Measurements from ENCODE around the gene STH. TPM values are rescaled to one million over a fixed set of nuclear protein-coding genes. Genes with fewer than 3 reads are reported as not detected.

Gene STH
- total RNA-seq, 1 experiment from 2014 or later: not detected

GRCh38 chr17:46023783-46024388 lies 24.8 kb downstream of the STH start:
- Histone ChIP-seq H3K4me3 (ENCODE audit: low read depth in 2 of 2, low read length in 2 of 2) (no peak overlapping the region), H3K27ac (ENCODE audit: low read length) (no peak overlapping the region), H3K9me3 (ENCODE audit: control insufficient read depth, insufficient read depth, low read depth, low read length) (no peaks in the 10 kb centered on the region), H3K36me3 (ENCODE audit: control insufficient read depth, insufficient read depth, low read length) (no peaks in the 10 kb centered on the region), H3K4me1 (ENCODE audit: control insufficient read depth, insufficient read depth, low read length) (no peaks in the 10 kb centered on the region), H3K27me3 (ENCODE audit: control insufficient read depth, insufficient read depth, low read length) (no peaks in the 10 kb centered on the region)
- DNase-seq (ENCODE audit: low read depth, low spot score) (no peak), ATAC-seq (no peak)
- ChIA-PET CTCF (no interaction called here), POLR2A (no interaction called here)
- TF ChIP-seq SIN3A (IDR thresholded peaks at IDR 0.05; ENCODE audit: borderline replicate concordance, insufficient read depth, low read depth, low read length) (no peak), TCF7L2 (IDR thresholded peaks at IDR 0.05; ENCODE audit: low read depth, low read length) (no peak), REST (IDR thresholded peaks at IDR 0.05; ENCODE audit: insufficient read depth in 1 of 2, low read depth in 2 of 2, low read length in 1 of 2) (no peak), CTCF (IDR thresholded peaks at IDR 0.05) (no peak), POLR2AphosphoS5 (IDR thresholded peaks at IDR 0.05; ENCODE audit: low read depth, low read length) (no peak)
- in situ Hi-C loops (cut with HindIII; ENCODE audit: low pct_unique_long_range_greater_than_20kb, low sequenced_read_pairs): no loop called here
- intact Hi-C loops (cut with micrococcal nuclease; ENCODE audit: unreplicated experiment): no loop called here
- BruUV-seq (replicated peaks): no TSS peak

GRCh38 chr17:46024590-46024989 lies 25.5 kb downstream of the STH start:
- DNase-seq (ENCODE audit: low read depth, low spot score) (no peak), ATAC-seq (no peak)
- Histone ChIP-seq H3K4me3 (ENCODE audit: low read depth in 2 of 2, low read length in 2 of 2) (no peak overlapping the region), H3K9me3 (ENCODE audit: control insufficient read depth, insufficient read depth, low read depth, low read length) (no peaks in the 10 kb centered on the region), H3K27ac (ENCODE audit: low read length) (no peak overlapping the region), H3K4me1 (ENCODE audit: control insufficient read depth, insufficient read depth, low read length) (no peaks in the 10 kb centered on the region), H3K36me3 (ENCODE audit: control insufficient read depth, insufficient read depth, low read length) (no peaks in the 10 kb centered on the region), H3K27me3 (ENCODE audit: control insufficient read depth, insufficient read depth, low read length) (no peaks in the 10 kb centered on the region)
- in situ Hi-C loops (cut with HindIII; ENCODE audit: low pct_unique_long_range_greater_than_20kb, low sequenced_read_pairs) (no loop called here), intact Hi-C loops (cut with micrococcal nuclease; ENCODE audit: unreplicated experiment) (no loop called here)
- no TSS peak for BruUV-seq (replicated peaks)
- TF ChIP-seq TCF7L2 (IDR thresholded peaks at IDR 0.05; ENCODE audit: low read depth, low read length): no peak
- TF ChIP-seq POLR2AphosphoS5 (IDR thresholded peaks at IDR 0.05; ENCODE audit: low read depth, low read length): no peak
- no peak for TF ChIP-seq CTCF (IDR thresholded peaks at IDR 0.05)
- TF ChIP-seq REST (IDR thresholded peaks at IDR 0.05; ENCODE audit: insufficient read depth in 1 of 2, low read depth in 2 of 2, low read length in 1 of 2): no peak
- no peak for TF ChIP-seq SIN3A (IDR thresholded peaks at IDR 0.05; ENCODE audit: borderline replicate concordance, insufficient read depth, low read depth, low read length)
- ChIA-PET POLR2A (no interaction called here), CTCF (no interaction called here)
